Stimulated activated naive CD8-positive, alpha-beta T cell treated with anti-CD3 and anti-CD28 coated beads, Interleukin-15, Interleukin-2, amounts not matched to agents 100 ng/mL and 50 ng/mL, for 24 hours (primary cell): ENCODE results near the gene PLA2G7.

Experiments used
- H3K27ac Mint-ChIP-seq: one replicate; pipeline ENCODE4 v1.8.0; 2021; ENCODE audit warnings: mild to moderate bottlenecking, mixed read lengths
- H3K27me3 Mint-ChIP-seq: one replicate; pipeline ENCODE4 v1.8.0; 2021; ENCODE audit warnings: mixed read lengths
- H3K36me3 Mint-ChIP-seq: one replicate; pipeline ENCODE4 v1.8.0; 2021; ENCODE audit warnings: low read depth, mixed read lengths
- H3K4me1 Mint-ChIP-seq: one replicate; pipeline ENCODE4 v1.8.0; 2021; ENCODE audit warnings: low read depth, mixed read lengths
- H3K4me3 Mint-ChIP-seq: one replicate; pipeline ENCODE4 v1.8.0; 2021; ENCODE audit warnings: mild to moderate bottlenecking, mixed read lengths
- H3K9me3 Mint-ChIP-seq: one replicate; pipeline ENCODE4 v1.8.0; 2021; ENCODE audit warnings: mixed read lengths

Gene PLA2G7

GRCh38 chr6:46687619-46688097, 47.5 kb downstream of the PLA2G7 start, which contains the start of gene TDRD6:
Gene TDRD6, plus strand, starts transcription at chr6:46687885. Its CDS starts 244 bp downstream, at chr6:46688129.
- Mint-ChIP-seq H3K4me3 (no peak within 1 kb of the TSS), H3K4me1 (no peaks in the 10 kb centered on the region), H3K27me3 (peaks cover 21% of the 10 kb centered on the region), H3K27ac (no peak within 1 kb of the TSS), H3K36me3 (no peaks in the 10 kb centered on the region), H3K9me3 (no peaks in the 10 kb centered on the region)

GRCh38 chr6:46684771-46685170, 50.4 kb downstream of the PLA2G7 start:
- Mint-ChIP-seq H3K27ac (no peak overlapping the region), H3K36me3 (no peaks in the 10 kb centered on the region), H3K4me3 (no peak overlapping the region), H3K27me3 (peaks cover 21% of the 10 kb centered on the region), H3K4me1 (no peaks in the 10 kb centered on the region), H3K9me3 (no peaks in the 10 kb centered on the region)

- no peaks in the 10 kb centered on the region for H3K36me3 Mint-ChIP-seq
- H3K4me3 Mint-ChIP-seq: no peak overlapping the region
- no peak overlapping the region for H3K27ac Mint-ChIP-seq
- no peaks in the 10 kb centered on the region for H3K9me3 Mint-ChIP-seq
- H3K27me3 Mint-ChIP-seq: peaks cover 12% of the 10 kb centered on the region
- H3K4me1 Mint-ChIP-seq: no peaks in the 10 kb centered on the region
Measured at GRCh38 chr6:46677314-46677654, 57.9 kb downstream of the PLA2G7 start.

- Mint-ChIP-seq H3K4me1 (no peaks in the 10 kb centered on the region), H3K9me3 (no peaks in the 10 kb centered on the region)
Measured at GRCh38 chr6:46676604-46677313, 58.4 kb downstream of the PLA2G7 start.

GRCh38 chr6:46674410-46674809, 60.8 kb downstream of the PLA2G7 start:
- no peak overlapping the region for H3K27ac Mint-ChIP-seq
- H3K9me3 Mint-ChIP-seq: no peaks in the 10 kb centered on the region
- H3K4me3 Mint-ChIP-seq: no peak overlapping the region
- H3K36me3 Mint-ChIP-seq: no peaks in the 10 kb centered on the region
- H3K27me3 Mint-ChIP-seq: peaks cover 6% of the 10 kb centered on the region
- no peaks in the 10 kb centered on the region for H3K4me1 Mint-ChIP-seq

More at GRCh38 chr6:46676604-46677313, 58.4 kb downstream of the PLA2G7 start:
- no peak overlapping the region for H3K4me3 Mint-ChIP-seq
- no peaks in the 10 kb centered on the region for H3K36me3 Mint-ChIP-seq
- H3K27me3 Mint-ChIP-seq: peaks cover 8% of the 10 kb centered on the region
- no peak overlapping the region for H3K27ac Mint-ChIP-seq

- H3K4me3 Mint-ChIP-seq: no peak overlapping the region
- H3K36me3 Mint-ChIP-seq: no peaks in the 10 kb centered on the region
- H3K9me3 Mint-ChIP-seq: no peaks in the 10 kb centered on the region
- H3K4me1 Mint-ChIP-seq: no peaks in the 10 kb centered on the region
- H3K27me3 Mint-ChIP-seq: peaks cover 11% of the 10 kb centered on the region
- no peak overlapping the region for H3K27ac Mint-ChIP-seq
Measured at GRCh38 chr6:46667377-46667776, 67.8 kb downstream of the PLA2G7 start.

GRCh38 chr6:46661483-46661882, 73.7 kb downstream of the PLA2G7 start:
- Mint-ChIP-seq H3K27ac (no peak overlapping the region), H3K36me3 (no peaks in the 10 kb centered on the region), H3K9me3 (no peaks in the 10 kb centered on the region), H3K4me1 (no peaks in the 10 kb centered on the region), H3K4me3 (no peak overlapping the region), H3K27me3 (peaks cover 4% of the 10 kb centered on the region)

- Mint-ChIP-seq H3K27me3 (peaks cover 32% of the 10 kb centered on the region), H3K4me1 (peaks cover 7% of the 10 kb centered on the region), H3K4me3 (no peak overlapping the region), H3K27ac (no peak overlapping the region), H3K9me3 (no peaks in the 10 kb centered on the region), H3K36me3 (no peaks in the 10 kb centered on the region)
Measured at GRCh38 chr6:46657642-46658041, 77.5 kb downstream of the PLA2G7 start.

GRCh38 chr6:46655803-46656202, 79.4 kb downstream of the PLA2G7 start:
- no peak overlapping the region for H3K27ac Mint-ChIP-seq
- H3K9me3 Mint-ChIP-seq: no peaks in the 10 kb centered on the region
- peaks cover 15% of the 10 kb centered on the region for H3K4me1 Mint-ChIP-seq
- no peaks in the 10 kb centered on the region for H3K36me3 Mint-ChIP-seq
- H3K27me3 Mint-ChIP-seq: peaks cover 50% of the 10 kb centered on the region
- H3K4me3 Mint-ChIP-seq: no peak overlapping the region
